Tibial nerve (tissue), 4 donors: ENCODE measurements around the gene RUNX3. TPM values are rescaled to one million over a fixed set of nuclear protein-coding genes. Genes with fewer than 3 reads are reported as not detected.

ENCODE experiments used
- DNase-seq, 2 donors: peaks; one replicate each; pipeline ENCODE4 v3.0.0-alpha.2; 2019; ENCODE audit warnings: low spot score in 2 of 2
- H3K27ac ChIP-seq, 4 donors: fragments of 200-600 bp; sonication (generic) in 3 of 4; one replicate each; pipeline ENCODE4 v1.5.1; 2017 to 2019; ENCODE audit warnings: mild to moderate bottlenecking in 1 of 4
- H3K27me3 ChIP-seq, 2 donors: fragments of 200-600 bp; sonication (generic) in 1 of 2; one replicate each; pipeline versions ENCODE4 v1.5.1 to v1.6.0; 2017 to 2019
- H3K36me3 ChIP-seq, 3 donors: fragments of 200-600 bp; sonication (generic); one replicate each; pipeline ENCODE4 v1.5.1; 2018 to 2019
- H3K4me1 ChIP-seq, 4 donors: fragments of 200-600 bp; sonication (generic) in 3 of 4; one replicate each; pipeline ENCODE4 v1.5.1; 2017 to 2019
- H3K4me3 ChIP-seq, 4 donors: fragments of 200-600 bp; sonication (generic) in 3 of 4; one replicate each; pipeline ENCODE4 v1.5.1; 2017 to 2019; ENCODE audit warnings: mild to moderate bottlenecking in 1 of 4, moderate library complexity in 1 of 4
- H3K9me3 ChIP-seq, 4 donors: fragments of 200-600 bp; sonication (generic) in 3 of 4; one replicate each; pipeline ENCODE4 v1.5.1; 2017 to 2019
- CTCF ChIP-seq, 5 experiments: fragments of 200-600 bp in 3 of 5; fragments of 450-650 bp in 2 of 5; sonication (generic) in 3 of 5; IDR thresholded peaks; one replicate each; pipeline ENCODE4 v1.5.1; 2016 to 2019; ENCODE audit warnings: antibody characterized with exemption in 5 of 5, mild to moderate bottlenecking in 3 of 5, moderate library complexity in 2 of 5
- EP300 ChIP-seq, 2 donors: sonication (generic); formaldehyde crosslinking; IDR thresholded peaks; one replicate each; pipeline ENCODE4 v1.6.1; 2017; ENCODE audit warnings: antibody characterized with exemption in 2 of 2, mild to moderate bottlenecking in 1 of 2
- POLR2A ChIP-seq, 2 donors: fragments of 450-650 bp; IDR thresholded peaks; one replicate each; pipeline ENCODE4 v1.6.1; 2017; ENCODE audit warnings: antibody characterized with exemption in 2 of 2, mild to moderate bottlenecking in 2 of 2, moderate library complexity in 2 of 2
- WGBS, 2 donors: methylation state at CpG; one replicate each; pipeline ENCODE4 v1.1.5; 2018; 5-methylcytosine and 5-hydroxymethylcytosine counted together
- total RNA-seq, 4 donors: library from RNA; depleted of rRNA; stranded (reverse); fragments of >200 nt; gene quantifications; one replicate each; pipeline ENCODE4 v1.1.0, GENCODE V29; 2016

The RUNX3 gene
- total RNA-seq, 4 donors from 2014 or later = 0.22 to 3.3 (median 1.2) TPM

- Histone ChIP-seq H3K36me3 (no peaks in the 10 kb centered on the region), H3K4me3 (no peak overlapping the region), H3K27ac (no peak overlapping the region), H3K4me1 (no peaks in the 10 kb centered on the region), H3K9me3 (peaks cover 0 to 4% (median 0%) of the 10 kb centered on the region in 4 donors), H3K27me3 (peaks cover 0 to 17% of the 10 kb centered on the region in 2 donors)
- no peak for TF ChIP-seq POLR2A (IDR thresholded peaks at IDR 0.05)
- no peak for TF ChIP-seq CTCF (IDR thresholded peaks at IDR 0.05)
- no peak for TF ChIP-seq EP300 (IDR thresholded peaks at IDR 0.05)
- 56 to 83% methylated on average over 4 of the region's 4 CpGs for WGBS, 2 donors
- DNase-seq = no peak
Observed at GRCh38 chr1:24939675-24940193, 9.7 kb upstream of the RUNX3 start.

DNA sequence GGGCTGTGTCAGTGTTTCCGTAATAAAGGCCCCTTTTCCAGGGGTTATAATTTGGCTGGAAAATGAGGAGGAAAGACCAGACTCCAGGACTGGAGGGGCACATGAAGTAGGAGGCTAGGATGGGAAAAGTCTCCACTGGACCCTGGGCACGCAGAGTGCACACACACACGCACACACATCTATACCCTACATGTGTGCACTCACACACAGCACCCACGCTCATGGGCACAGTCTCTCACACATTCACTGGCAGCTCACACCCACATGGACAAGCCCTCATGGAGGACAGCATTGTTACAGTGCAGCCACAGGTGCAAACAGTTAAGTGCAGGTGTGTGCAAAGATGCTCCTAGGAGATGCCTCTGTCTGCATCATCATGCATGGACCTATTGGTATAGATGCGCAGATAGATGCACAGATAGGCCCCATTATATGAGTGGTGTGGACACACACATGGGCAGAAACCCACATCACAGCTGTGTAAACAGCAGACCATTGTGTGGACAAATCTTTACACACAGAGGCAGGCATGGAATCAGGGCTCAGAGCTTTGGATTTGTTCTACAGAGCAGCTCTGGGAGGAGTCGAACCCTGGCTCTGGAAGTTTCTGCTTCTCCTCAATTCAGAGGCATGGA, 9.1 kb upstream of the RUNX3 start:
- no peak overlapping the region for H3K4me3 ChIP-seq
- WGBS, 2 donors = 76 to 81% methylated on average over 6 of the region's 6 CpGs
- no peaks in the 10 kb centered on the region for H3K36me3 ChIP-seq
- no peaks in the 10 kb centered on the region for H3K4me1 ChIP-seq
- TF ChIP-seq POLR2A (IDR thresholded peaks at IDR 0.05) = no peak
- TF ChIP-seq EP300 (IDR thresholded peaks at IDR 0.05) = no peak
- TF ChIP-seq CTCF (IDR thresholded peaks at IDR 0.05) = no peak
- DNase-seq = no peak
- H3K9me3 ChIP-seq = peaks cover 0 to 4% (median 0%) of the 10 kb centered on the region in 4 donors
- peaks cover 0 to 23% of the 10 kb centered on the region in 2 donors for H3K27me3 ChIP-seq
- no peak overlapping the region for H3K27ac ChIP-seq

DNA sequence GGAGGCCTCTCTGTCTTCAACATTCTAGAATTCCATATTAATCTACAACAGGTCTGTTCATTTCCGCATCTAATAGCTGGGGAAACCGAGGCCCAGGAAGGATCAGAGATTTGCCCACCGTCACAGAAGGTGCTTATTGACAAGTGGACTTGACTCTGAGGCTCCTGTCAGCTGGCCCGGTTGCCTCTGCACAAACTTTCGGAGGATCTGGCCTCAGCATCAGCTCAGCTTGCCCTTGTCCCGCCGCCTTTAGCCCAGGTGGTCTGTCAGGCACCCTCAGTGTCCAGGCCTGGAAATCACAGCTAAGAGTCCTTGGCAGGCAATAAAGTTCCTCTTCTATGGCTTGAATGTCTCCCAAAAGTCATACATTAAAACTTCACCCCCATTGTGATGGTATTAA, 8.2 kb upstream of the RUNX3 start:
- 95 to 99% methylated on average over 7 of the region's 7 CpGs for WGBS, 2 donors
- H3K27ac ChIP-seq = no peak overlapping the region
- H3K4me1 ChIP-seq = no peaks in the 10 kb centered on the region
- DNase-seq = no peak
- no peak overlapping the region for H3K4me3 ChIP-seq
- peaks cover 0 to 4% (median 0%) of the 10 kb centered on the region in 4 donors for H3K9me3 ChIP-seq
- no peaks in the 10 kb centered on the region for H3K36me3 ChIP-seq
- peaks cover 2 to 30% of the 10 kb centered on the region in 2 donors for H3K27me3 ChIP-seq
- TF ChIP-seq POLR2A (IDR thresholded peaks at IDR 0.05) = no peak
- TF ChIP-seq EP300 (IDR thresholded peaks at IDR 0.05) = no peak
- TF ChIP-seq CTCF (IDR thresholded peaks at IDR 0.05) = no peak

DNA sequence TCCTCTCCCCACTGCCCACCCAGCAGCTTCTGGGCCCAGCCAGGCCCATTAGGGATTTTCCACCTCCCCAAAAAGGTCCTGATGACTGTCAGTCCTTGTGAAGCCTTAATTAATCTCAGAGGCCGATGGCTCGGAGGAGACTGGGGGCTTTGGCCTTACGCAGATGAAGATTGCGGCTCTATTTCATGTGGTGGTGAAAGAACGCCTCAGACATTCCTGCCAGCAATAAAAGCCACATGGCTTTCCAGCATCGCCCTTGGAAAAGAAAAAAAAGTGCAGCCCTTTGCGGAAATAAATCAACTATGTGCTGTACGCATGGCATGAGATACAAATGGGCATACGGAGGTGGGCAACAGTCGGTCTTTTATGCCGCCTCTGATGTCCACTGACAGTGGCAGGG, 6.6 kb upstream of the RUNX3 start:
- Histone ChIP-seq H3K4me3 (no peak overlapping the region), H3K36me3 (no peaks in the 10 kb centered on the region), H3K27me3 (peaks cover 5 to 42% of the 10 kb centered on the region in 2 donors), H3K27ac (no peak overlapping the region), H3K9me3 (peaks cover 0 to 4% (median 0%) of the 10 kb centered on the region in 4 donors), H3K4me1 (peaks cover 0 to 10% (median 4%) of the 10 kb centered on the region in 4 donors)
- no peak for DNase-seq
- WGBS, 2 donors = 78% methylated on average over 11 of the region's 11 CpGs
- TF ChIP-seq POLR2A (IDR thresholded peaks at IDR 0.05) (no peak), CTCF (IDR thresholded peaks at IDR 0.05) (no peak), EP300 (IDR thresholded peaks at IDR 0.05) (no peak)
